ENCODE data around the gene AMN. TPM values are rescaled to one million over a fixed set of nuclear protein-coding genes. Genes with fewer than 3 reads are reported as not detected.

Gene AMN
- total RNA-seq, 1 experiment from 2014 or later: 5.6 TPM

- TF ChIP-seq EZH2 (IDR thresholded peaks at IDR 0.05; ENCODE audit: borderline replicate concordance, low read depth, low read length, poor library complexity, severe bottlenecking) (no peak), CTCF (conservative IDR thresholded peaks at IDR 0.05; ENCODE audit: low read depth, low read length) (no peak)
- DNase-seq (ENCODE audit: low spot score): no peak
- BruUV-seq (replicated peaks): no TSS peak
- Histone ChIP-seq H3K9me3 (ENCODE audit: low read depth, low read length, poor library complexity, severe bottlenecking) (no peaks in the 10 kb centered on the region), H3K4me1 (ENCODE audit: insufficient read depth, low read length, poor library complexity, severe bottlenecking) (peaks cover 1% of the 10 kb centered on the region), H3K36me3 (ENCODE audit: insufficient read depth, low read length, poor library complexity, severe bottlenecking) (peaks cover 44% of the 10 kb centered on the region), H3K27ac (ENCODE audit: low read depth, low read length, poor library complexity, severe bottlenecking) (no peak overlapping the region), H3K4me3 (ENCODE audit: low read depth, low read length, poor library complexity, severe bottlenecking) (no peak overlapping the region), H3K27me3 (replicated peaks; ENCODE audit: insufficient read depth, low read depth, low read length, poor library complexity) (no peaks in the 10 kb centered on the region)
- POLR2A ChIA-PET (ENCODE audit: low non-redundant PET): no interaction called here
- CTCF ChIA-PET: no interaction called here
- intact Hi-C loops (cut with micrococcal nuclease; ENCODE audit: unreplicated experiment): no loop called here
Observed at GRCh38 chr14:102941419-102942011, 19.1 kb downstream of the AMN start.

- DNase-seq (ENCODE audit: low spot score): no peak
- POLR2A ChIA-PET (ENCODE audit: low non-redundant PET): no interaction called here
- Histone ChIP-seq H3K4me1 (ENCODE audit: insufficient read depth, low read length, poor library complexity, severe bottlenecking) (peaks cover 7% of the 10 kb centered on the region), H3K27me3 (replicated peaks; ENCODE audit: insufficient read depth, low read depth, low read length, poor library complexity) (no peaks in the 10 kb centered on the region), H3K9me3 (ENCODE audit: low read depth, low read length, poor library complexity, severe bottlenecking) (no peaks in the 10 kb centered on the region), H3K4me3 (ENCODE audit: low read depth, low read length, poor library complexity, severe bottlenecking) (no peak overlapping the region), H3K36me3 (ENCODE audit: insufficient read depth, low read length, poor library complexity, severe bottlenecking) (peaks cover 47% of the 10 kb centered on the region), H3K27ac (ENCODE audit: low read depth, low read length, poor library complexity, severe bottlenecking) (no peak overlapping the region)
- CTCF ChIA-PET: no interaction called here
- BruUV-seq (replicated peaks): no TSS peak
- intact Hi-C loops (cut with micrococcal nuclease; ENCODE audit: unreplicated experiment): no loop called here
- TF ChIP-seq EZH2 (IDR thresholded peaks at IDR 0.05; ENCODE audit: borderline replicate concordance, low read depth, low read length, poor library complexity, severe bottlenecking) (no peak), CTCF (conservative IDR thresholded peaks at IDR 0.05; ENCODE audit: low read depth, low read length) (no peak)
Observed at GRCh38 chr14:102942069-102942468, 19.6 kb downstream of the AMN start.

GRCh38 chr14:102943454-102943853, 21.0 kb downstream of the AMN start:
- intact Hi-C loops (cut with micrococcal nuclease; ENCODE audit: unreplicated experiment): no loop called here
- POLR2A ChIA-PET (ENCODE audit: low non-redundant PET): no interaction called here
- no peak overlapping the region for H3K4me3 ChIP-seq (ENCODE audit: low read depth, low read length, poor library complexity, severe bottlenecking)
- no peaks in the 10 kb centered on the region for H3K9me3 ChIP-seq (ENCODE audit: low read depth, low read length, poor library complexity, severe bottlenecking)
- H3K27me3 ChIP-seq (replicated peaks; ENCODE audit: insufficient read depth, low read depth, low read length, poor library complexity): no peaks in the 10 kb centered on the region
- no TSS peak for BruUV-seq (replicated peaks)
- H3K4me1 ChIP-seq (ENCODE audit: insufficient read depth, low read length, poor library complexity, severe bottlenecking): peaks cover 8% of the 10 kb centered on the region
- no peak for DNase-seq (ENCODE audit: low spot score)
- CTCF ChIA-PET: no interaction called here
- no peak overlapping the region for H3K27ac ChIP-seq (ENCODE audit: low read depth, low read length, poor library complexity, severe bottlenecking)
- peaks cover 55% of the 10 kb centered on the region for H3K36me3 ChIP-seq (ENCODE audit: insufficient read depth, low read length, poor library complexity, severe bottlenecking)
- TF ChIP-seq EZH2 (IDR thresholded peaks at IDR 0.05; ENCODE audit: borderline replicate concordance, low read depth, low read length, poor library complexity, severe bottlenecking): no peak
- no peak for TF ChIP-seq CTCF (conservative IDR thresholded peaks at IDR 0.05; ENCODE audit: low read depth, low read length)

All from A673 (cell line).